VCaP (cell line): ENCODE results near the gene TMEM131.

Experiments
- H3K27ac ChIP-seq: fragments of 450-650 bp; 2 replicates; pipeline ENCODE4 v1.5.1; 2017
- TF ChIP-seq, protein P1 (sequence below): fragments of 450-650 bp; conservative IDR thresholded peaks from 2 replicates; pipeline ENCODE4 v1.5.1; 2017; ENCODE audit warnings: mild to moderate bottlenecking, moderate library complexity

TMEM131 gene

DNA sequence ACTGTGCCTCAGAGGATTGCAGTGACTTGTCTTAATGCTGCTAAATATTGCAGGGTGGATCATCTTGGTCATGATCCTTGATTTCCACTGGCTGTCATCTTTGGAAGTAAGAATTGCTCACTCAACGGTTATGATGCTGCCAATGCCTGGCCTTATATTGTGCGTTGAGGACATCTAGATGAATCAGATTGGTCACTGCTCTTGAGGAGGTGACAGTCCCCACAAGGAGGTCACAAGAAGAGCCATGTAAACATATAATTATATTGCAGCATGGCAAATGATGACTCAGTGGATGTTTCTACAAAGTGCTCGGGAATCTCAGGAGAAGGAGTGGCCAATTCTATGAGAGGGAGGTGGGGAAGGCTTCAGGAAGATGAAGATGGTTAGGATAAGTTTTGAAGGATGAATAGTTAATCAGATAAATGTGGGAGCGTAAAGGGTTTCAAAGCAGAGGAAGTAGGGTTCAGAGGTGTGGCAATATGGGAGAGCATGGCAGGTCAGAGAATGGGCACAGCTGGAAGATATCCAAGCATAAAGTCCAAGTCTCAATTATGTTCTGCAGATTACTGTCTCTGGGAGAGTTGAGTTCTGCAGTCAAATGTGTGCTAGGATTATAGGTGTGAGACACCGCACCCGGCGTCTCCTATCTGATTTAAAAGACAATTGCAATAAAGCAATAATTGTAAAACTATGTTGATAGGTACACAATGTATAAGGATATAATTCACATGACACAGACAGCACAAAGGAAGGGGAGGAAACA, 21.3 kb upstream of the TMEM131 start:
- TF ChIP-seq, protein P1, sequence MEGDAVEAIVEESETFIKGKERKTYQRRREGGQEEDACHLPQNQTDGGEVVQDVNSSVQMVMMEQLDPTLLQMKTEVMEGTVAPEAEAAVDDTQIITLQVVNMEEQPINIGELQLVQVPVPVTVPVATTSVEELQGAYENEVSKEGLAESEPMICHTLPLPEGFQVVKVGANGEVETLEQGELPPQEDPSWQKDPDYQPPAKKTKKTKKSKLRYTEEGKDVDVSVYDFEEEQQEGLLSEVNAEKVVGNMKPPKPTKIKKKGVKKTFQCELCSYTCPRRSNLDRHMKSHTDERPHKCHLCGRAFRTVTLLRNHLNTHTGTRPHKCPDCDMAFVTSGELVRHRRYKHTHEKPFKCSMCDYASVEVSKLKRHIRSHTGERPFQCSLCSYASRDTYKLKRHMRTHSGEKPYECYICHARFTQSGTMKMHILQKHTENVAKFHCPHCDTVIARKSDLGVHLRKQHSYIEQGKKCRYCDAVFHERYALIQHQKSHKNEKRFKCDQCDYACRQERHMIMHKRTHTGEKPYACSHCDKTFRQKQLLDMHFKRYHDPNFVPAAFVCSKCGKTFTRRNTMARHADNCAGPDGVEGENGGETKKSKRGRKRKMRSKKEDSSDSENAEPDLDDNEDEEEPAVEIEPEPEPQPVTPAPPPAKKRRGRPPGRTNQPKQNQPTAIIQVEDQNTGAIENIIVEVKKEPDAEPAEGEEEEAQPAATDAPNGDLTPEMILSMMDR, result no peak
- no peak overlapping the region for H3K27ac ChIP-seq

DNA sequence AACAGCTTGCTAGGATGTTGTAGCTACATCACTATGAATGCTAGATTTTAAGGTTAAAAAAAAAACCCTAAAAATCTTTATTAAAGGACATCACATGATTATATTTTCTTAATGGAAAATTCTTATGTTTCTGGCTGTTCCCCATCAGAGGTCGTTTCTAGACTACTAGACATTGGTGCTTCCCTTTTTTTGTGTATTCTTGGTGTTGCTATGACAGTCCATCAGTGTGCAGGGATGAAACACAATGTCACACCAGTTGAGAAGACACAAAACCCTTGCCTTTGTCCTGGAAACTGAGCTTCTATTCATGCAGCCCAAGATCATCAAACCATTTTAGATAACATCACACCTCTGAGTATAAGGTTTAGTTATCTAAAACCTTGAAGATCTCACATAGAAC, 19.9 kb upstream of the TMEM131 start:
- no peak overlapping the region for H3K27ac ChIP-seq
- TF ChIP-seq, protein P1, result no peak

DNA sequence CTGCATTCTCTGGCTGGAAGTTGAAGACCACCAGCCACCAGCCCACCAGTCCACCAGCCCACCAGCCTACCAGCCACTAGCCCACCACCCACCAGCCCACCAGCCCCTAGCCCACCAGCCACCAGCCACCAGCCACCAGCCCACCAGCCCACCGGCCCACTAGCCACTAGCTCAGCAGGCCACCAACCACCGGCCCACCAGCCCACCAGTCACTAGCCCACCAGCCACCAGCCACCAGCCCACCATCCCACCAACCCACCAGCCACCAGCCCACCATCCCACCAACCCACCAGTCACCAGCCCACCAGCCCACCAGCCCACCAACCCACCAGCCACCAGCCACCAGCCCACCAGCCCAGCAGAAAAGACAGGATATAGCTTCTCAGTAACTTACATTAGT, 18.6 kb upstream of the TMEM131 start:
- H3K27ac ChIP-seq, result no peak overlapping the region
- TF ChIP-seq, protein P1, result no peak

DNA sequence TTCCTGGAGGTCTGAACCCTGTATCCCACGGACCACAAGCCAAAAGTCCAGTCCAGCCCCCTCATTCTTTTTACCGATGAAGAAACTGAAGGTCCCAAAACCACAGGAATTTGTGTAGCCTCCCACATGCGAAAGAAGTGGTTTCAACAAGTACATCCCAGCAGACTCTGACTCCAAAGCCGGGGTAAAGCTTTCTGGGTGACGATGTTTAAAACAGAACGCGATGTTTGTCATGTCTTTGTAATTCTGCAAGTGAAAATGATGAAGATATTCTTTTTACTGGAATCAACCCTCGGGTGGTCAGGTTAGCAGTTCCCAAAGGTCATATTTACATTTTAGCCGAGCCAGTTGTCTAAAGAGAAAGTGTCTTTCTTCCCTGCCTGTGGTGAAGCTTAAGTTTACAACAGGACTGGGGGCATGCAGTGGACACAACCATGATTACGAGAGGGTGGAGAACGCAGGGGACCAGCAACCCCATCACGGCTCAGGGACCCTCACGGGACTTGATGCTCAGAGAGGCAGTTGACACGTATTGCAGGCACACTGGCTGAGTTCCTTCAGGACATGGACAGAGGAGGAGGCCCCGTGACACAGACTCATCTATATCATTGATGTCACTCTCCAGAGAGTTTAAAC, 17.8 kb upstream of the TMEM131 start:
- TF ChIP-seq, protein P1, result no peak

DNA sequence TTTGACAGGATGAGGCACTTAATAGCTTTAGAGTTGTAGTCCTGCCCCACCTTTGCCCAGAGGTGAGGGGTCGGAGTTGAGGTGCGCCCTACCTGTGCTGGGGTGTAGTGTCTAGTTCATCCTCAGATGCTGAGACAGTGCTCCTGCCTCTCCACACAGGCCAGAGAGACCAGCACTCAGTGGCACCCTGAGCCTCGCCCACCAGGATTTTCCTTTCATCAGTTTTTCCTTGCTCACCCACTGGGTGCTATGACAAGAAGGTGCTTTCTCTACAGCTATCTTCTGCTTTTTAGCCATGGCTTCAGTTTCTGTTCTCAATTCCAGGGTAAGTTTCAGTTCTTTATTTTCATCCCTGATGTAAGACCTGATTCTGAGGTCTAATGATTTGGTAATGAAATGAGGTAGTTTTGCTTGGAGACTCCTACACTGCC, 16.8 kb upstream of the TMEM131 start:
- TF ChIP-seq, protein P1, result no peak
- no peak overlapping the region for H3K27ac ChIP-seq

More for the DNA sequence above, 17.8 kb upstream of the TMEM131 start:
- no peak overlapping the region for H3K27ac ChIP-seq

DNA sequence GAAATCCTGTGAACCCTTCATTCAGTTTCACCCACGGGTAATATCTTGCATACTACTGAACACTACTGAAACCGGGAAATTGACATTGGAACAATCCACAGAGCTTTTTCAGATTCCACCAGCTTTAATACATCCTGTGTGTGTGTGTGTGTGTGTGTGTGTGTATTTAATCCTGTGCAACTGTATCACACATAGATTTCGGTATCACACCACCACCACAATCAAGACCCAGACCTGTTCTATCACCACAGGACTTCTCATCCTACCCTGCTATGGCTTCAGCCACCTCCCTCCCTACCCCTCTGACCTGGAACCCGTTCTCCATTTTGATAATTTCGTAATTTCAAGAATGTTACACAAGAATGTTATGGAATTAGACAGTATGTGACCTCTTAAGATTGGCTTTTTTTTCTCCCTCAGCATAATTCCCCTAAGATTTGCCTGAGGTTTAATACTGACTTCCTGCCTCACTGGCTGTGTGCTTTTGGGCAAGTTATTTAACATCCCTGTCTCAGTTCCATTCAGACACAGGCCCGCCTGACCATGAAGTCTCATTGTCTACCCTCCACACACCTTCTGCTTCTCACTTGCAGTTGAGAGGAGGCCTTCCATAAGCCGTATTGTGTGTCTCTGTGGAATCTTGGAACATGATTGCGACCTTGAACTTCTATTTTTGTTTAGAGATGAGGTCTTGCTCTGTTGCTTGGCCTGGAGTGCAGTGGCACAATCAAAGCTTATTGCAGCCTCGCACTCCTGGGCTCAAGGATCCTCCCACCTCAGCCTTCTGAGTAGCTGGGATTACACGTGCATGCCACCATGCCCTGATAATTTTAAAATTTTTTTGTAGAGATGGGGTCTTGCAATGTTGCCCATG, 14.4 kb upstream of the TMEM131 start:
- no peak overlapping the region for H3K27ac ChIP-seq
- TF ChIP-seq, protein P1, result no peak

DNA sequence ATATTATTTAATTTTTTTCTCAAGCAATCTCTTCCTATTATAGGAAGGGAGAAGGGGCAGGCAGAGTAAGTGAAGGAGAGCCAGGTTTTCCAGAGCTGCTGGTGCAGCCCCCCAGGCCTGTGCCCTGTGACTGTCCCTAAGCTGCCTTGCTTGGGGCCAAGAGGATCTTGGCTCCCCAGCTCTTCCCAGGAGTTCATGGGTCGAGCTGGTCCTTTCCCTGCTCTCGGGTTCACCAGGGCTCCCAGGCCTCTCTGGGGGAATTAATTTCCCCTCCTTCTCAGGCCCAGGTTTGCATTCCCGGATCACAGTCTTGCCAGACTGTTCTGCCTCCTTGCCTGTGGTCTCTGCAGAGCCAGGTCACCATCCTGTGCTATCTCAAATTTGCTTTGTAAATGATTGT, 12.7 kb upstream of the TMEM131 start:
- TF ChIP-seq, protein P1, result no peak
- H3K27ac ChIP-seq, result no peak overlapping the region
